ENCODE results near the gene ATF7IP. TPM values are rescaled to one million over a fixed set of nuclear protein-coding genes. Genes with fewer than 3 reads are reported as not detected.

The ATF7IP gene
- total and polyA plus RNA-seq, 12 donors: 4.0 to 85.8 (median 66.2) TPM

DNA sequence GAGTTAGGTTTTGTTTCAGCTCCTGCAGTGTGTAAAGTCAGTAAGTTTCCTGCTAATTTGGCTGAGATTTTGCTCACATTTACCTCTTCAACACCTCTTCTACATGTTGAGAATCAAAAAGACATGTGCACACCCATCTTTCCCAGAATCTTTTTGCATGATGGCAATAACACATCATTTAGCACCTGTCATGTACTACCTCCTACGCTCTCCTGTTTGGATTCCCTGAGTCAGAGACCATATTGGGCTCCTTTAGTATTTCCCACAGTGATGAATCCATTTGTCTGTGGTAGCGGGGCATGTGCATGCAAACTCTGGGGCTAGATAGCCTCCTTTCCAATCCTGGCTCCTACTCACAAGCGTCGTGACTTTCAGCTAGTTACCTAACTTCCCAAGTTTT lies 182.1 kb downstream of the ATF7IP start:
- no peaks in the 10 kb centered on the region for H3K27me3 ChIP-seq
- no peaks in the 10 kb centered on the region for H3K9me3 ChIP-seq
- DNase-seq: no peak
- WGBS, 2 donors: 98% methylated on average over 4 of the region's 4 CpGs
- no peak for ATAC-seq
- H3K4me1 ChIP-seq: peaks cover 0 to 4% (median 0%) of the 10 kb centered on the region in 9 donors
- no peak for TF ChIP-seq CTCF (IDR thresholded peaks at IDR 0.05)
- intact Hi-C loops (cut with DNase I): no loop called here
- no peak overlapping the region for H3K4me3 ChIP-seq
- peaks cover 0 to 23% (median 0%) of the 10 kb centered on the region in 9 donors for H3K36me3 ChIP-seq
- H3K27ac ChIP-seq: no peak overlapping the region

DNA sequence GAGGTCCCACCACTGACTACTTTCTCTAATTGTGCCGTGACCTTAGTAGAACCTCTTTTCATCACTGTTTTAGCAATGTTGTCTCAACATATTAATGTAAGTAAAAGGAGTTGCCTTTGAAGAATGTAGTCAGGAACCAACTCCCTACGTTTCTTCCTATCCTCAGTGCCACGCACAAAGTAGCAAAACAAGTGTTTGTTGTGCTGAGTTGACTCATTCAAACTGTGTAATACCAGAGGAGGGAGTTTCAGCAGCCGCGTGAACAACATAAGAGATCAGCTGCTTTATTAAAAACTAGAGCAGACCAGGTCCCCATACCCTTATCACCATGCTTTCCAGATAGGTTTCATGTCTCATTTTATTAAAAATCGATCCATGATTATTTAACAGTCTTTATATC lies 183.1 kb downstream of the ATF7IP start:
- H3K36me3 ChIP-seq: peaks cover 0 to 23% (median 0%) of the 10 kb centered on the region in 9 donors
- H3K27ac ChIP-seq: no peak overlapping the region
- no peak for TF ChIP-seq CTCF (IDR thresholded peaks at IDR 0.05)
- intact Hi-C loops (cut with DNase I): no loop called here
- H3K4me1 ChIP-seq: peaks cover 0 to 13% (median 3%) of the 10 kb centered on the region in 9 donors
- WGBS, 2 donors: 91 to 96% methylated on average over 6 of the region's 6 CpGs
- H3K4me3 ChIP-seq: no peak overlapping the region
- no peak for DNase-seq
- no peak for ATAC-seq
- H3K27me3 ChIP-seq: no peaks in the 10 kb centered on the region
- no peaks in the 10 kb centered on the region for H3K9me3 ChIP-seq

Other genes with a start within 250 kb of the ATF7IP start
- gene PLBD1, start 202.2 kb downstream of the ATF7IP start, total RNA-seq: 10 to 100 TPM; 19.4 to 45.1 (median 30.1) TPM
- gene PLBD1, start 202.2 kb downstream of the ATF7IP start, polyA plus RNA-seq: 10 to 100 TPM in 1 of 2 donors, 1 to 10 TPM in 1; 6.4 to 10.9 TPM